Tibial artery (tissue), 4 donors: Measurements from ENCODE around the gene BTLA.
"Not testable (repeated sequence)": the region's sequence is repeated elsewhere in the genome, so short reads cannot be mapped to it uniquely, and the experiment has no call there.

Experiments
- DNase-seq, 2 donors: peaks; one replicate each; pipeline ENCODE4 v3.0.0-alpha.2; 2019
- H3K27ac ChIP-seq, 2 donors: fragments of 200-600 bp; sonication (generic) in 1 of 2; 1 replicate in 1 of 2; 2 replicates in 1 of 2; pipeline ENCODE4 v1.5.1; 2018 to 2019; ENCODE audit warnings: mild to moderate bottlenecking in 1 of 2
- H3K27me3 ChIP-seq, 2 donors: fragments of 200-600 bp; sonication (generic) in 1 of 2; one replicate each; pipeline versions ENCODE4 v1.5.1 to v1.6.0; 2016 to 2019
- H3K36me3 ChIP-seq, 3 donors: fragments of 200-600 bp; sonication (generic) in 2 of 3; one replicate each; pipeline ENCODE4 v1.5.1; 2016 to 2019; ENCODE audit warnings: mild to moderate bottlenecking in 2 of 3
- H3K4me1 ChIP-seq, 4 donors: fragments of 200-600 bp; sonication (generic) in 2 of 4; 1 replicate in 3 of 4; 2 replicates in 1 of 4; pipeline ENCODE4 v1.5.1; 2016 to 2019
- H3K4me3 ChIP-seq, 2 donors: fragments of 200-600 bp; sonication (generic) in 1 of 2; 1 replicate in 1 of 2; 2 replicates in 1 of 2; pipeline ENCODE4 v1.5.1; 2018 to 2019; ENCODE audit warnings: mild to moderate bottlenecking in 2 of 2
- H3K9me3 ChIP-seq, 3 donors: fragments of 200-600 bp; sonication (generic) in 1 of 3; one replicate each; pipeline ENCODE4 v1.5.1; 2016 to 2019
- intact Hi-C: fragments of 100-400 bp; cut with DNase I; formaldehyde crosslinking; loops from one replicate; pipeline ENCODE4 v1.15.0; 2023; ENCODE audit warnings: low total_unique reads
- TF ChIP-seq, protein P1 (sequence below), 2 experiments: fragments of 200-600 bp in 1 of 2; fragments of 450-650 bp in 1 of 2; IDR thresholded peaks; one replicate each; pipeline ENCODE4 v1.5.1; 2017 to 2019; ENCODE audit warnings: antibody characterized with exemption in 2 of 2, mild to moderate bottlenecking in 1 of 2, moderate library complexity in 1 of 2

The BTLA gene

DNA sequence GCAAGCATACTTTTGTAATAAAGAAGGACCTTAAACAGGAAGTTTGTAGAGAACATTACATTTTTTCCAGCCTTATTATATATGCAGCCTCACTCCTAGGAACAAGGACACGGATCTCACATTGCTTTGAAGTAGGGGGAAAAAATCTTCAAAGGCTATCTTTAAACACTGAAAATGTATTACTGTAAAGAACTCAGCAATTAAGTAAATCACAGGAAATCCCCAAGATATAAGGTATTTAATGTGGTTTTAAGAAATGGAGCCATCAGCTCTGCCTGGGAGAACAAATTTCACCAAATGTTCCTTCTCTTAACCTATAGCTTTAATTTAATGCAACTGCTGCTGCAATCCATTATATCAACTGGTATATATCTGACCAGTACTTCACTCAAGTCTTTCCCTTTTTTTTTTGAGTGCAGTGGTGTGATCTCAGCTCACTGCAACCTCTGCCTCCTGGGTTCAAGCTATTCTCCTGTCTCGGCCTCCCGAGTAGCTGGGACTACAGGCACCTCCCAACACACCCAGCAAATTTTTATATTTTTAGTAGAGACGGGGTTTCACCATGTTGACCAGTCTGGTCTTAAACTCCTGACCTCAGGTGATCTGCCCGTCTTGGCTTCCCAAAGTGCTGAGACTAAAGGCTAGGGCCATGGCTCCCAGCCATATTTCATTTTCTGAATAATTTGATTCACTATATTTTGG is 2.8 kb downstream of the BTLA start:
- H3K36me3 ChIP-seq: no peaks in the 10 kb centered on the region
- DNase-seq: no peak
- intact Hi-C loops: no loop called here
- no peaks in the 10 kb centered on the region for H3K27me3 ChIP-seq
- no peak overlapping the region for H3K4me3 ChIP-seq
- H3K4me1 ChIP-seq: no peaks in the 10 kb centered on the region
- H3K27ac ChIP-seq: no peak overlapping the region
- TF ChIP-seq, protein P1, sequence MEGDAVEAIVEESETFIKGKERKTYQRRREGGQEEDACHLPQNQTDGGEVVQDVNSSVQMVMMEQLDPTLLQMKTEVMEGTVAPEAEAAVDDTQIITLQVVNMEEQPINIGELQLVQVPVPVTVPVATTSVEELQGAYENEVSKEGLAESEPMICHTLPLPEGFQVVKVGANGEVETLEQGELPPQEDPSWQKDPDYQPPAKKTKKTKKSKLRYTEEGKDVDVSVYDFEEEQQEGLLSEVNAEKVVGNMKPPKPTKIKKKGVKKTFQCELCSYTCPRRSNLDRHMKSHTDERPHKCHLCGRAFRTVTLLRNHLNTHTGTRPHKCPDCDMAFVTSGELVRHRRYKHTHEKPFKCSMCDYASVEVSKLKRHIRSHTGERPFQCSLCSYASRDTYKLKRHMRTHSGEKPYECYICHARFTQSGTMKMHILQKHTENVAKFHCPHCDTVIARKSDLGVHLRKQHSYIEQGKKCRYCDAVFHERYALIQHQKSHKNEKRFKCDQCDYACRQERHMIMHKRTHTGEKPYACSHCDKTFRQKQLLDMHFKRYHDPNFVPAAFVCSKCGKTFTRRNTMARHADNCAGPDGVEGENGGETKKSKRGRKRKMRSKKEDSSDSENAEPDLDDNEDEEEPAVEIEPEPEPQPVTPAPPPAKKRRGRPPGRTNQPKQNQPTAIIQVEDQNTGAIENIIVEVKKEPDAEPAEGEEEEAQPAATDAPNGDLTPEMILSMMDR (IDR thresholded peaks at IDR 0.05): no peak
- peaks cover 0 to 3% (median 0%) of the 10 kb centered on the region in 3 donors for H3K9me3 ChIP-seq

DNA sequence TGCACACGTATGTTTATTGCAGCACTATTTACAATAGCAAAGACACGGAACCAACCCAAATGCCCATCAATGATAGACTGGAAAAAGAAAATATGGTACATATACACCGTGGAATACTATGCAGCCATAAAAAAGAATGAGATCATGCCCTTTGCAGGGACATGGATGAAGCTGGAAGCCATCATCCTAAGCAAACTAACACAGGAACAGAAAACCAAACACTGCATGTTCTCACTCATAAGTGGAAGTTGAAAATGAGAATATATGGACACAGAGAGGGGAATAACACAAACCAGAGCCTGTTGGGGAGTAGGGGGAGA is 4.9 kb downstream of the BTLA start:
- H3K4me1 ChIP-seq, H3K27ac ChIP-seq, intact Hi-C loops, DNase-seq, H3K9me3 ChIP-seq, H3K27me3 ChIP-seq, H3K36me3 ChIP-seq, H3K4me3 ChIP-seq: not testable (repeated sequence)

GRCh38 chr3:112492124-112492523 is 7.1 kb downstream of the BTLA start:
- Histone ChIP-seq H3K36me3 (no peaks in the 10 kb centered on the region), H3K4me1 (no peaks in the 10 kb centered on the region), H3K4me3 (no peak overlapping the region), H3K27ac (no peak overlapping the region), H3K27me3 (no peaks in the 10 kb centered on the region), H3K9me3 (peaks cover 0 to 3% (median 0%) of the 10 kb centered on the region in 3 donors)
- intact Hi-C loops: no loop called here
- TF ChIP-seq, protein P1 (IDR thresholded peaks at IDR 0.05): no peak
- no peak for DNase-seq

- intact Hi-C loops: no loop called here
- Histone ChIP-seq H3K27me3 (no peaks in the 10 kb centered on the region), H3K27ac (no peak overlapping the region), H3K9me3 (peaks cover 0 to 3% (median 0%) of the 10 kb centered on the region in 3 donors), H3K4me1 (no peaks in the 10 kb centered on the region), H3K4me3 (no peak overlapping the region), H3K36me3 (no peaks in the 10 kb centered on the region)
- DNase-seq: no peak
- TF ChIP-seq, protein P1 (IDR thresholded peaks at IDR 0.05): no peak
These were observed 7.9 kb downstream of the BTLA start for GRCh38 chr3:112491373-112491772.

GRCh38 chr3:112489674-112490479 is 9.4 kb downstream of the BTLA start:
- TF ChIP-seq, protein P1 (IDR thresholded peaks at IDR 0.05): no peak
- peaks cover 0 to 3% (median 0%) of the 10 kb centered on the region in 3 donors for H3K9me3 ChIP-seq
- no peaks in the 10 kb centered on the region for H3K36me3 ChIP-seq
- H3K27me3 ChIP-seq: no peaks in the 10 kb centered on the region
- intact Hi-C loops: no loop called here
- H3K4me1 ChIP-seq: no peaks in the 10 kb centered on the region
- DNase-seq: no peak
- H3K4me3 ChIP-seq: no peak overlapping the region
- no peak overlapping the region for H3K27ac ChIP-seq

GRCh38 chr3:112486811-112487505 is 12.3 kb downstream of the BTLA start:
- DNase-seq: no peak
- H3K4me3 ChIP-seq: no peak overlapping the region
- H3K36me3 ChIP-seq: no peaks in the 10 kb centered on the region
- H3K4me1 ChIP-seq: no peaks in the 10 kb centered on the region
- H3K27ac ChIP-seq: no peak overlapping the region
- intact Hi-C loops: no loop called here
- TF ChIP-seq, protein P1 (IDR thresholded peaks at IDR 0.05): no peak
- H3K27me3 ChIP-seq: no peaks in the 10 kb centered on the region
- no peaks in the 10 kb centered on the region for H3K9me3 ChIP-seq
